ENCODE measurements around the gene NEO1.

DNA sequence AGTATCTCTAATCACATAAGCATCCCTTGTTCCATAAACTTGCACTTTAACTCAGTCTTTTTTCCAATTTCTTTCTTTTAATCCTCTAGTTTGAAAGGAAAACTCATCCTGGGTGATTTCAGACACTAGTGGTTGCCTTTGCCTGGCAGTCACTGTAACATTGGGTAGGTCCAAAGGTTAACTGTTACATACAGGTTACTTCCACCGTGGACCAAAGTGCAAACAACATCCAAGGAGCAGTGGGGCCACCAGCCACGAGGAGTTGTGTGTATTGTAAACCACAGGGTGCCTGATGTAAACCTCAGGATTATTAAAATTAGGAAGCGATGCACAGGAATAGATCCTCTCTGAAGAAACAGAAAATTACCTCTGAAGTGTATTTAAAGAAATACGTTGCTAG is 241.5 kb downstream of the NEO1 start:
- TF ChIP-seq, protein P1, sequence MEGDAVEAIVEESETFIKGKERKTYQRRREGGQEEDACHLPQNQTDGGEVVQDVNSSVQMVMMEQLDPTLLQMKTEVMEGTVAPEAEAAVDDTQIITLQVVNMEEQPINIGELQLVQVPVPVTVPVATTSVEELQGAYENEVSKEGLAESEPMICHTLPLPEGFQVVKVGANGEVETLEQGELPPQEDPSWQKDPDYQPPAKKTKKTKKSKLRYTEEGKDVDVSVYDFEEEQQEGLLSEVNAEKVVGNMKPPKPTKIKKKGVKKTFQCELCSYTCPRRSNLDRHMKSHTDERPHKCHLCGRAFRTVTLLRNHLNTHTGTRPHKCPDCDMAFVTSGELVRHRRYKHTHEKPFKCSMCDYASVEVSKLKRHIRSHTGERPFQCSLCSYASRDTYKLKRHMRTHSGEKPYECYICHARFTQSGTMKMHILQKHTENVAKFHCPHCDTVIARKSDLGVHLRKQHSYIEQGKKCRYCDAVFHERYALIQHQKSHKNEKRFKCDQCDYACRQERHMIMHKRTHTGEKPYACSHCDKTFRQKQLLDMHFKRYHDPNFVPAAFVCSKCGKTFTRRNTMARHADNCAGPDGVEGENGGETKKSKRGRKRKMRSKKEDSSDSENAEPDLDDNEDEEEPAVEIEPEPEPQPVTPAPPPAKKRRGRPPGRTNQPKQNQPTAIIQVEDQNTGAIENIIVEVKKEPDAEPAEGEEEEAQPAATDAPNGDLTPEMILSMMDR (IDR thresholded peaks at IDR 0.05), result no peak
- no peak for TF ChIP-seq POLR2A (IDR thresholded peaks at IDR 0.05)
